ENCODE data around the gene SLC13A2.

- TF ChIP-seq SMC3 (conservative IDR thresholded peaks at IDR 0.05; ENCODE audit: insufficient read depth, low read depth, low read length) (no peak), CTCF (IDR thresholded peaks at IDR 0.05 in 2 of 3, conservative IDR thresholded peaks at IDR 0.05 in 1 of 3; ENCODE audit: insufficient read depth in 2 of 3, low read depth in 1 of 3, low read length in 3 of 3) (no peak)
These were observed 7.4 kb upstream of the SLC13A2 start for GRCh38 chr17:28466001-28466400.
